Mammary epithelial cell (primary cell): Measurements from ENCODE around the gene MRTO4.

ENCODE experiments used
- EZH2 ChIP-seq: IDR thresholded peaks from 2 replicates; pipeline ENCODE4 v1.6.1; 2012; ENCODE audit warnings: low read length, inconsistent platforms, borderline replicate concordance
- TF ChIP-seq, protein P1 (sequence below), 2 donors: IDR thresholded peaks in 1 of 2; conservative IDR thresholded peaks in 1 of 2; 2 replicates each; pipeline ENCODE4 v1.5.1; 2011 to 2012; ENCODE audit warnings: inconsistent platforms in 2 of 2, low read length in 2 of 2, mild to moderate bottlenecking in 2 of 2, control low read depth in 1 of 2, low read depth in 1 of 2; ENCODE audit not compliant: insufficient read depth in 1 of 2; ENCODE audit errors: extremely low read depth in 1 of 2

DNA sequence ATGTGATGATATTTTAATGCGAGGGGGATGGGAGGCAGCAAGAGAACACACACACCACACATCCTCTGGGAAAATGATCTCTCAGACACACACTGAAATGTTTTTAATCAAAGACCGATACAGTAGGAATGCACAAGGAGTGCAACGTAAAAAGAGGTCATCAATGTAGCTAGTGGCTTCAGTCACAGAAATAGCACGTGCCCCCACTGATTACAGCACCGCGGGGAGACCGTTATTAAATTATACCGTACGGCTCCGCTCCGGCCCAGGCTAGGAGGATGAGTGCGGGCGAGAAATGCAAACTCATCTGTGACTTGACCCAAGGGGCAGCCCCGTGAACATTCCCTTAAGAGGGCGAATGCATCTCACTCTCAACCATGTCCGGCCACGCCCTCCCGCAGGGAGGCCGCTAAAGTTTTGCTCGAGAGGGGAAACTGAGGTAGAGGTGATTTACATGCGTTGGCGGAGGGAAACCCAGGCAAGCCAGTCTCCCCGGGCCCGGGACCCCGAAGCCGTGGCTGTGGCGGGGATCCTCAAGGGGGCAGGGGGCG lies 42.1 kb upstream of the MRTO4 start:
- TF ChIP-seq, protein P1, sequence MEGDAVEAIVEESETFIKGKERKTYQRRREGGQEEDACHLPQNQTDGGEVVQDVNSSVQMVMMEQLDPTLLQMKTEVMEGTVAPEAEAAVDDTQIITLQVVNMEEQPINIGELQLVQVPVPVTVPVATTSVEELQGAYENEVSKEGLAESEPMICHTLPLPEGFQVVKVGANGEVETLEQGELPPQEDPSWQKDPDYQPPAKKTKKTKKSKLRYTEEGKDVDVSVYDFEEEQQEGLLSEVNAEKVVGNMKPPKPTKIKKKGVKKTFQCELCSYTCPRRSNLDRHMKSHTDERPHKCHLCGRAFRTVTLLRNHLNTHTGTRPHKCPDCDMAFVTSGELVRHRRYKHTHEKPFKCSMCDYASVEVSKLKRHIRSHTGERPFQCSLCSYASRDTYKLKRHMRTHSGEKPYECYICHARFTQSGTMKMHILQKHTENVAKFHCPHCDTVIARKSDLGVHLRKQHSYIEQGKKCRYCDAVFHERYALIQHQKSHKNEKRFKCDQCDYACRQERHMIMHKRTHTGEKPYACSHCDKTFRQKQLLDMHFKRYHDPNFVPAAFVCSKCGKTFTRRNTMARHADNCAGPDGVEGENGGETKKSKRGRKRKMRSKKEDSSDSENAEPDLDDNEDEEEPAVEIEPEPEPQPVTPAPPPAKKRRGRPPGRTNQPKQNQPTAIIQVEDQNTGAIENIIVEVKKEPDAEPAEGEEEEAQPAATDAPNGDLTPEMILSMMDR (conservative IDR thresholded peaks at IDR 0.05 in 1 of 2, IDR thresholded peaks at IDR 0.05 in 1 of 2; ENCODE audit: extremely low read depth in 1 of 2, insufficient read depth in 1 of 2, low read depth in 1 of 2, low read length in 2 of 2): no peak
- TF ChIP-seq EZH2: no peak
